Motor neuron (in vitro differentiated cells): ENCODE data around the gene CLEC5A. TPM values are rescaled to one million over a fixed set of nuclear protein-coding genes. Genes with fewer than 3 reads are reported as not detected.
A peak's percentile ranks its signal among the peaks of the same experiment; 100 is the strongest.
"Not testable (repeated sequence)": the region's sequence is repeated elsewhere in the genome, so short reads cannot be mapped to it uniquely, and the experiment has no call there.

ENCODE experiments used
- ATAC-seq, 8 experiments: fragments of 200-7000 bp; cut with Tn5 transposase; replicated peaks in 6 of 8; 2 replicates each; pipeline ENCODE4 v1.8.0; 2021; ENCODE audit warnings: mild to moderate bottlenecking in 8 of 8, moderate library complexity in 8 of 8
- H3K27ac ChIP-seq, 2 donors: fragments of 250-450 bp; sonication (Bioruptor Pico); 2 replicates each; pipeline ENCODE4 v1.9.0; 2021; ENCODE audit warnings: antibody characterized with exemption in 2 of 2, mild to moderate bottlenecking in 2 of 2, moderate library complexity in 1 of 2
- H3K4me1 ChIP-seq, 2 donors: fragments of 250-450 bp; sonication (Bioruptor Pico); replicated peaks in 1 of 2; 2 replicates each; pipeline ENCODE4 v1.6.1; 2021; ENCODE audit warnings: antibody characterized with exemption in 2 of 2, mild to moderate bottlenecking in 2 of 2, moderate library complexity in 1 of 2
- H3K4me3 ChIP-seq, 5 donors: fragments of 250-450 bp; sonication (Bioruptor Pico); 2 replicates each; pipeline ENCODE4 v1.9.0; 2021; ENCODE audit warnings: antibody characterized with exemption in 5 of 5, mild to moderate bottlenecking in 5 of 5, moderate library complexity in 4 of 5
- WGBS, 10 experiments: fragments of 450-650 bp; shearing (Covaris generic); methylation state at CpG; one replicate each; pipeline ENCODE4 v1.0.0; 2022; 5-methylcytosine and 5-hydroxymethylcytosine counted together
- in situ Hi-C, 9 experiments: fragments of 400-800 bp; cut with MboI; loops; one replicate each; pipeline ENCODE4 v1.15.0; 2021; ENCODE audit warnings: low sequenced_read_pairs in 9 of 9, low pct_unique_long_range_greater_than_20kb in 2 of 9; ENCODE audit not compliant: unreplicated experiment in 9 of 9
- total RNA-seq, 8 experiments: library from RNA; unstranded; fragments of 300-600 nt; gene quantifications; 2 replicates each; pipeline versions ENCODE4 v1.2.3 to v1.2.4, GENCODE V29; 2022

Gene CLEC5A
- total RNA-seq = under 1 TPM in 7 of 8 experiments, not detected in 1; 0.04 to 0.63 (median 0.38) TPM

- WGBS, 10 experiments = 10 to 68% (median 50%) methylated on average over 1 to 3 of the region's 3 CpGs; no CpG with 5 or more reads in 5 of the 10 experiments
- Histone ChIP-seq H3K27ac (no peak within 1 kb of the TSS), H3K4me1 (no peaks in the 10 kb centered on the region), H3K4me3 (no peak within 1 kb of the TSS)
- ATAC-seq = no peak
- in situ Hi-C loops = no loop called here
Measured at GRCh38 chr7:141946796-141947195, at the start of gene CLEC5A. CLEC5A (minus strand) TSS chr7:141946974; CDS start chr7:141946292, 682 bp downstream.

GRCh38 chr7:141993354-141993753 lies 46.6 kb upstream of the CLEC5A start:
- no peak overlapping the region for H3K27ac ChIP-seq
- ATAC-seq = no peak
- no peak overlapping the region for H3K4me3 ChIP-seq
- in situ Hi-C loops = no loop called here
- WGBS, 10 experiments = 0 to 100% (median 60%) methylated on average over 1 of the region's 1 CpG; no CpG with 5 or more reads in 1 of the 10 experiments
- H3K4me1 ChIP-seq = no peaks in the 10 kb centered on the region

- ATAC-seq = no peak
- 0 to 97% (median 84%) methylated on average over 2 to 4 of the region's 4 CpGs; no CpG with 5 or more reads in 1 of the 10 experiments for WGBS, 10 experiments
- in situ Hi-C loops = no loop called here
- Histone ChIP-seq H3K4me3 (no peak overlapping the region), H3K4me1 (no peaks in the 10 kb centered on the region), H3K27ac (no peak overlapping the region)
Measured at GRCh38 chr7:141992688-141993087, 45.9 kb upstream of the CLEC5A start.

- Histone ChIP-seq H3K27ac (no peak overlapping the region), H3K4me3 (no peak overlapping the region), H3K4me1 (no peaks in the 10 kb centered on the region)
- ATAC-seq = no peak
- WGBS, 10 experiments = 0 to 100% (median 76%) methylated on average over 1 to 2 of the region's 2 CpGs; no CpG with 5 or more reads in 2 of the 10 experiments
- in situ Hi-C loops = no loop called here
Measured at GRCh38 chr7:141992156-141992555, 45.4 kb upstream of the CLEC5A start.

- no peak overlapping the region for H3K27ac ChIP-seq
- 17 to 100% (median 75%) methylated on average over 1 to 6 of the region's 6 CpGs; no CpG with 5 or more reads in 1 of the 10 experiments for WGBS, 10 experiments
Measured at GRCh38 chr7:141991140-141991539, 44.4 kb upstream of the CLEC5A start.

GRCh38 chr7:141990011-141990725 lies 43.4 kb upstream of the CLEC5A start:
- WGBS, 10 experiments = 0 to 83% (median 31%) methylated on average over 1 to 2 of the region's 2 CpGs; no CpG with 5 or more reads in 2 of the 10 experiments
- no peaks in the 10 kb centered on the region for H3K4me1 ChIP-seq
- no peak overlapping the region for H3K27ac ChIP-seq
- no peak overlapping the region for H3K4me3 ChIP-seq
- in situ Hi-C loops = no loop called here
- no peak for ATAC-seq

More at GRCh38 chr7:141991140-141991539, 44.4 kb upstream of the CLEC5A start:
- no peak for ATAC-seq
- in situ Hi-C loops = no loop called here
- H3K4me1 ChIP-seq = no peaks in the 10 kb centered on the region
- no peak overlapping the region for H3K4me3 ChIP-seq

- WGBS, 10 experiments = 16 to 100% (median 100%) methylated on average over 1 to 4 of the region's 4 CpGs; no CpG with 5 or more reads in 5 of the 10 experiments
- H3K27ac ChIP-seq, H3K4me3 ChIP-seq, ATAC-seq, H3K4me1 ChIP-seq, in situ Hi-C loops: not testable (repeated sequence)
Measured at GRCh38 chr7:141987803-141988202, 41.0 kb upstream of the CLEC5A start.

GRCh38 chr7:141986923-141987322 lies 40.1 kb upstream of the CLEC5A start:
- 0 to 100% (median 83%) methylated on average over 1 to 2 of the region's 2 CpGs; no CpG with 5 or more reads in 3 of the 10 experiments for WGBS, 10 experiments
- no peaks in the 10 kb centered on the region for H3K4me1 ChIP-seq
- in situ Hi-C loops = no loop called here
- H3K4me3 ChIP-seq = no peak overlapping the region
- no peak overlapping the region for H3K27ac ChIP-seq
- ATAC-seq = no peak

GRCh38 chr7:141985926-141986325 lies 39.2 kb upstream of the CLEC5A start:
- H3K27ac ChIP-seq, in situ Hi-C loops, H3K4me1 ChIP-seq, ATAC-seq, H3K4me3 ChIP-seq: not testable (repeated sequence)
- WGBS, 10 experiments = 100% methylated on average over 1 of the region's 13 CpGs; no CpG with 5 or more reads in 7 of the 10 experiments

GRCh38 chr7:141979568-141979967 lies 32.8 kb upstream of the CLEC5A start:
- no peak overlapping the region for H3K4me3 ChIP-seq
- in situ Hi-C loops = loop anchor here in 1 of 9 experiments (10.0 kb wide), 1 partner anchor 205 kb away; no protein-coding TSS in a partner anchor
- H3K4me1 ChIP-seq = no peaks in the 10 kb centered on the region
- WGBS, 10 experiments = 0 to 100% (median 74%) methylated on average over 1 to 2 of the region's 2 CpGs; no CpG with 5 or more reads in 2 of the 10 experiments
- no peak overlapping the region for H3K27ac ChIP-seq
- ATAC-seq = no peak

- WGBS, 10 experiments = 0 to 82% (median 0%) methylated on average over 1 of the region's 1 CpG; no CpG with 5 or more reads in 7 of the 10 experiments
- no peaks in the 10 kb centered on the region for H3K4me1 ChIP-seq
Measured at GRCh38 chr7:141978351-141978750, 31.6 kb upstream of the CLEC5A start.

GRCh38 chr7:141976524-141977245 lies 29.9 kb upstream of the CLEC5A start:
- in situ Hi-C loops = loop anchor here in 1 of 9 experiments (10.0 kb wide), 1 partner anchor 208 kb away; no protein-coding TSS in a partner anchor
- Histone ChIP-seq H3K4me1 (no peaks in the 10 kb centered on the region), H3K27ac (no peak overlapping the region), H3K4me3 (peak overlapping the region in 2 of 5 donors; percentile 13 to 24)
- ATAC-seq = no peak
- WGBS, 10 experiments = 0 to 67% (median 33%) methylated on average over 3 to 10 of the region's 11 CpGs; no CpG with 5 or more reads in 1 of the 10 experiments

More at GRCh38 chr7:141978351-141978750, 31.6 kb upstream of the CLEC5A start:
- in situ Hi-C loops = loop anchor here in 1 of 9 experiments (10.0 kb wide), 1 partner anchor 206 kb away; no protein-coding TSS in a partner anchor
- ATAC-seq = no peak
- Histone ChIP-seq H3K27ac (no peak overlapping the region), H3K4me3 (no peak overlapping the region)
